GM19397 (cell line): Measurements from ENCODE around the gene CDHR1.
"Not testable (repeated sequence)": the region's sequence is repeated elsewhere in the genome, so short reads cannot be mapped to it uniquely, and the experiment has no call there.

ENCODE experiments used
- ATAC-seq: cut with Tn5 transposase; IDR thresholded peaks from one replicate; pipeline ENCODE4 v1.9.1; 2021; ENCODE audit warnings: mild to moderate bottlenecking, moderate library complexity; ENCODE audit not compliant: unreplicated experiment

Gene CDHR1

GRCh38 chr10:84194424-84195043 is at the start of gene CDHR1:
Gene CDHR1 (plus strand): TSS chr10:84194537. CDS start chr10:84194761, 224 bp downstream.
- peak; percentile 62 for ATAC-seq

- no peak for ATAC-seq
These were observed 47.0 kb upstream of the CDHR1 start for GRCh38 chr10:84147347-84147746.

- not testable (repeated sequence) for ATAC-seq
These were observed 46.2 kb upstream of the CDHR1 start for GRCh38 chr10:84148006-84148597.

- ATAC-seq: no peak
These were observed 44.5 kb upstream of the CDHR1 start for GRCh38 chr10:84149854-84150253.

GRCh38 chr10:84152769-84153168 is 41.6 kb upstream of the CDHR1 start:
- ATAC-seq: no peak

GRCh38 chr10:84155521-84155920 is 38.8 kb upstream of the CDHR1 start:
- no peak for ATAC-seq

GRCh38 chr10:84156009-84156408 is 38.3 kb upstream of the CDHR1 start:
- no peak for ATAC-seq

- ATAC-seq: no peak
These were observed 37.6 kb upstream of the CDHR1 start for GRCh38 chr10:84156768-84157167.

- ATAC-seq: no peak
These were observed 36.3 kb upstream of the CDHR1 start for GRCh38 chr10:84158061-84158460.

- ATAC-seq: no peak
These were observed 35.8 kb upstream of the CDHR1 start for GRCh38 chr10:84158550-84158949.

- ATAC-seq: no peak
These were observed 35.2 kb upstream of the CDHR1 start for GRCh38 chr10:84159076-84159685.

- no peak for ATAC-seq
These were observed 33.5 kb upstream of the CDHR1 start for GRCh38 chr10:84160663-84161362.

GRCh38 chr10:84163996-84164395 is 30.3 kb upstream of the CDHR1 start:
- no peak for ATAC-seq

GRCh38 chr10:84164442-84164841 is 29.9 kb upstream of the CDHR1 start:
- ATAC-seq: no peak

- ATAC-seq: peak; percentile 46
These were observed 27.6 kb upstream of the CDHR1 start for GRCh38 chr10:84166620-84167288.

GRCh38 chr10:84167289-84167653 is 27.1 kb upstream of the CDHR1 start:
- ATAC-seq: peak; percentile 16

- not testable (repeated sequence) for ATAC-seq
These were observed 26.0 kb upstream of the CDHR1 start for GRCh38 chr10:84168382-84168781.

GRCh38 chr10:84171237-84171636 is 23.1 kb upstream of the CDHR1 start:
- ATAC-seq: not testable (repeated sequence)

GRCh38 chr10:84171700-84172466 is 22.5 kb upstream of the CDHR1 start:
- ATAC-seq: peak; percentile 26
